HEK293 (cell line): ENCODE measurements around the gene FZD2.
"Not testable (repeated sequence)": the region's sequence is repeated elsewhere in the genome, so short reads cannot be mapped to it uniquely, and the experiment has no call there.

Source experiments
- CTCF ChIA-PET: fragments of 350-600 bp; formaldehyde crosslinking; extraction: SDS; loops from one replicate; lab custom pipeline; 2021; ENCODE audit warnings: antibody characterized with exemption; lab: Yijun Ruan, JAX
- POLR2A ChIA-PET: fragments of 300-600 bp; formaldehyde crosslinking; extraction: SDS; loops from one replicate; lab custom pipeline; 2020; ENCODE audit warnings: antibody characterized with exemption, inconsistent platforms; lab: Yijun Ruan, JAX
- H3K27ac ChIP-seq: fragments of 200-500 bp; sonication (Bioruptor generic); 2 replicates; pipeline ENCODE4 v1.5.1; 2014; ENCODE audit warnings: low read depth, low read length, control low read depth, inconsistent platforms; ENCODE audit errors: extremely low read depth
- H3K36me3 ChIP-seq, 2 experiments: fragments of 200-500 bp in 1 of 2; sonication (Bioruptor generic) in 1 of 2; 1 replicate in 1 of 2; 2 replicates in 1 of 2; pipeline ENCODE4 v1.5.1; 2014 to 2017; ENCODE audit warnings: inconsistent platforms in 2 of 2, low read length in 2 of 2; ENCODE audit not compliant: control insufficient read depth in 2 of 2, insufficient read depth in 1 of 2
- H3K4me1 ChIP-seq: fragments of 200-500 bp; sonication (Bioruptor generic); 2 replicates; pipeline ENCODE4 v1.5.1; 2014; ENCODE audit warnings: mild to moderate bottlenecking, low read length, inconsistent platforms; ENCODE audit not compliant: control insufficient read depth, insufficient read depth
- H3K4me3 ChIP-seq: 2 replicates; pipeline ENCODE4 v1.5.1; 2011; ENCODE audit warnings: low read depth, mild to moderate bottlenecking, control low read depth, low read length, moderate library complexity
- H3K9me3 ChIP-seq: fragments of 200-500 bp; sonication (Bioruptor generic); 2 replicates; pipeline ENCODE4 v1.5.1; 2014; ENCODE audit warnings: low read depth, low read length, inconsistent platforms; ENCODE audit not compliant: control insufficient read depth, insufficient read depth
- BCL6B ChIP-seq: fragments of 450-650 bp; formaldehyde crosslinking; IDR thresholded peaks from 2 replicates; pipeline ENCODE4 v1.5.1; 2017; ENCODE audit warnings: missing biosample characterization, missing genetic modification characterization
- MZF1 ChIP-seq: fragments of 450-650 bp; formaldehyde crosslinking; IDR thresholded peaks from 2 replicates; pipeline ENCODE4 v1.5.1; 2017; ENCODE audit warnings: missing biosample characterization, missing genetic modification characterization, borderline replicate concordance
- PRDM10 ChIP-seq: fragments of 450-650 bp; formaldehyde crosslinking; IDR thresholded peaks from 2 replicates; pipeline ENCODE4 v1.5.1; 2016; ENCODE audit warnings: missing biosample characterization, missing genetic modification characterization
- PRDM6 ChIP-seq: fragments of 450-650 bp; formaldehyde crosslinking; IDR thresholded peaks from 2 replicates; pipeline ENCODE4 v1.5.1; 2017; ENCODE audit warnings: missing biosample characterization, missing genetic modification characterization
- ZBTB17 ChIP-seq: fragments of 450-650 bp; formaldehyde crosslinking; IDR thresholded peaks from 2 replicates; pipeline ENCODE4 v1.5.1; 2016; ENCODE audit warnings: missing biosample characterization, missing genetic modification characterization
- ZBTB21 ChIP-seq: fragments of 450-650 bp; formaldehyde crosslinking; IDR thresholded peaks from 2 replicates; pipeline ENCODE4 v1.5.1; 2017; ENCODE audit warnings: missing biosample characterization, missing genetic modification characterization
- ZBTB48 ChIP-seq: fragments of 450-650 bp; formaldehyde crosslinking; IDR thresholded peaks from 2 replicates; pipeline ENCODE4 v1.5.1; 2016; ENCODE audit warnings: missing biosample characterization, missing genetic modification characterization
- ZIC2 ChIP-seq: fragments of 450-650 bp; formaldehyde crosslinking; IDR thresholded peaks from 2 replicates; pipeline ENCODE4 v1.5.1; 2016; ENCODE audit warnings: missing biosample characterization, missing genetic modification characterization
- ZNF112 ChIP-seq: fragments of 450-650 bp; formaldehyde crosslinking; IDR thresholded peaks from 2 replicates; pipeline ENCODE4 v1.5.0; 2017; ENCODE audit warnings: missing biosample characterization, missing genetic modification characterization
- ZNF239 ChIP-seq: fragments of 450-650 bp; formaldehyde crosslinking; IDR thresholded peaks from 2 replicates; pipeline ENCODE4 v1.5.1; 2016; ENCODE audit warnings: missing biosample characterization, missing genetic modification characterization
- ZNF248 ChIP-seq: fragments of 450-650 bp; formaldehyde crosslinking; IDR thresholded peaks from 2 replicates; pipeline ENCODE4 v1.5.1; 2017; ENCODE audit warnings: missing biosample characterization, missing genetic modification characterization
- ZNF335 ChIP-seq: fragments of 450-650 bp; formaldehyde crosslinking; conservative IDR thresholded peaks from 2 replicates; pipeline ENCODE4 v1.5.1; 2016; ENCODE audit warnings: missing biosample characterization, missing genetic modification characterization
- ZNF560 ChIP-seq: fragments of 450-650 bp; formaldehyde crosslinking; IDR thresholded peaks from 2 replicates; pipeline ENCODE4 v1.5.1; 2017; ENCODE audit warnings: missing biosample characterization, missing genetic modification characterization, borderline replicate concordance
- ZNF658 ChIP-seq: fragments of 450-650 bp; formaldehyde crosslinking; IDR thresholded peaks from 2 replicates; pipeline ENCODE4; 2016; ENCODE audit warnings: missing biosample characterization, missing genetic modification characterization

Gene FZD2

GRCh38 chr17:44511241-44512134 is 45.8 kb upstream of the FZD2 start:
- H3K9me3 ChIP-seq, H3K36me3 ChIP-seq, H3K27ac ChIP-seq, H3K4me1 ChIP-seq, H3K4me3 ChIP-seq: not testable (repeated sequence)
- peak; percentile 16; the same call in 1 of the 2 replicates for TF ChIP-seq ZIC2 (tag by site-specific recombination)
- TF ChIP-seq ZBTB17 (tag by site-specific recombination): peak; percentile 96
- 0 out of 2 replicates have a peak, but pooled peaks have one; percentile 10 for TF ChIP-seq ZBTB21 (tag by site-specific recombination)
- peak; percentile 57 for TF ChIP-seq ZNF335 (tag by site-specific recombination)
- TF ChIP-seq MZF1 (tag by site-specific recombination): 0 out of 2 replicates have a peak, but pooled peaks have one; percentile 44
- peak; percentile 36; the same call in 1 of the 2 replicates for TF ChIP-seq PRDM10
- TF ChIP-seq ZBTB48 (tag by site-specific recombination): 0 out of 2 replicates have a peak, but pooled peaks have one; percentile 24
- ChIA-PET CTCF (interaction anchor here (0.6 to 3.1 kb wide), 6 partner anchors 11 to 300 kb away, joined by 3 to 26 read pairs (median 4); no protein-coding TSS in a partner anchor), POLR2A (interaction anchor here (0.7 to 0.9 kb wide), 4 partner anchors 8 to 806 kb away, joined by 3 to 8 read pairs (median 4); partner anchors contain the start of genes GPATCH8 and MAP3K14)

- no peaks in the 10 kb centered on the region for H3K4me1 ChIP-seq
- no peak overlapping the region for H3K4me3 ChIP-seq
- no peak overlapping the region for H3K27ac ChIP-seq
- H3K36me3 ChIP-seq: no peaks in the 10 kb centered on the region
- ChIA-PET POLR2A (no interaction called here), CTCF (interaction anchor here (0.6 kb wide), 1 partner anchor 16 kb away, joined by 3 read pairs; no protein-coding TSS in a partner anchor)
- no peaks in the 10 kb centered on the region for H3K9me3 ChIP-seq
- no peak for TF ChIP-seq PRDM10
- no peak for TF ChIP-seq ZNF239 (tag by site-specific recombination)
- no peak for TF ChIP-seq ZNF658 (tag by site-specific recombination)
- TF ChIP-seq BCL6B (tag by site-specific recombination): no peak
- no peak for TF ChIP-seq ZNF248 (tag by site-specific recombination)
- TF ChIP-seq MZF1 (tag by site-specific recombination): no peak
- TF ChIP-seq PRDM6 (tag by site-specific recombination): no peak
- TF ChIP-seq ZNF112 (tag by site-specific recombination): no peak
- no peak for TF ChIP-seq ZNF560 (tag by site-specific recombination)
Observed at GRCh38 chr17:44518032-44518431, 39.3 kb upstream of the FZD2 start.
